IPS-NIHi11 (cell line): ENCODE results near the gene LRP2BP.
"Not testable (repeated sequence)": the region's sequence is repeated elsewhere in the genome, so short reads cannot be mapped to it uniquely, and the experiment has no call there.

ENCODE experiments used
- DNase-seq: peaks from one replicate; pipeline ENCODE4 v3.0.0; 2012; ENCODE audit warnings: mixed read lengths, low spot score

The LRP2BP gene

DNA sequence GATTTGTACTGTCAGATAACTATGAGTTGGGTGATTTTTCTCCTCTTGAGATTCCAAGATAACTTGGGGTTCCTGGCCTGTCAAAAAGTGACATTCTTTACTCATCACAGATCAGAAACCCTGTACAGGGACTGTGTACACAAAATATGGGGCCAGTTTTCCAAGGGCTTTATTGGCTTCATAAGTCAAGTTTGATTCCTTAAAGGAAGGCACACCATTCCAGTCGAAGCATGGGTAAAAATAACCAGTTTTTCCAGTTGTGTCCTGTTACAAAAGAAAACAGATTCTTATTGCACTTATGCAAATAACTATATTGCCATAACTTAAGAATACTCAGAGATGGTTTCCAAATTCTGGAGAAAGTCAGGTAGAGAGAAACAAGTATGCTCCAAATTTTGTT is 70.0 kb downstream of the LRP2BP start:
- not testable (repeated sequence) for DNase-seq

DNA sequence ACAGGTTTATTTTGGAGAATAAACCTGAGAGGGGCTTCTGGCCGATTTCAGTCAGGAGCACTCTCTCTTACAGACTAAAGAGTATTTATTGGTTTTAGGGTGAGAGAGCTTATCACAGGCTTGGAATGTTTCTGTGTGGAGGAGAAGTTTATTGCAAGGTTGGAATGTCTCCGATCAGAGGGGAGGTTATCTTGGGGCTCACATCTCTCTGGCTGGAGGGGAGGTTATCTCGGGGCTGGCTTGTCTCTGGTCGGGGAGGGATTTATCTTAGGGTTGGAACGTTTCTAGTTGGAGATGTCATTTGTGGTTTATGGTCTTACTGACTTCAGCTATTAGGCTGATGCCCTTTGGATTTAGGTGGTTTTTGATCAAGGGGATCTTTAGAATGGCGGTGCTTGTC is 71.4 kb downstream of the LRP2BP start:
- DNase-seq: not testable (repeated sequence)

DNA sequence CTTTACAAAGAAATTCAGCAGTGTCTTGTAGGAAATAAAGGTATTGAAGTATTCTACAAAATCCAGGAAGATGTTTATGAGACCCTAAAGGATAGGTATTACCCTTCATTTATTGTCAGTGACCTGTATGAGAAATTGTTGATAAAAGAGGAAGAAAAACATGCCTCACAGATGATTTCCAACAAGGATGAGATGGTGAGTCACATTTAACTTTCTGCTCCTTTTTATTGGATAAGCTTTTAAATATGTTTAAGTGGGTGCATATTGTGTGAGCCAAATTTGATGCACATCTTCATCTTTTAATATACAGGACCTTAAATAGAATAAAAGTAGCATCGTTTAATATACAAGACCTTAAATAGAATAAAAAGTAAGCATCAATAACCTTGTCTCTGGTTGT is 72.1 kb downstream of the LRP2BP start:
- no peak for DNase-seq

DNA sequence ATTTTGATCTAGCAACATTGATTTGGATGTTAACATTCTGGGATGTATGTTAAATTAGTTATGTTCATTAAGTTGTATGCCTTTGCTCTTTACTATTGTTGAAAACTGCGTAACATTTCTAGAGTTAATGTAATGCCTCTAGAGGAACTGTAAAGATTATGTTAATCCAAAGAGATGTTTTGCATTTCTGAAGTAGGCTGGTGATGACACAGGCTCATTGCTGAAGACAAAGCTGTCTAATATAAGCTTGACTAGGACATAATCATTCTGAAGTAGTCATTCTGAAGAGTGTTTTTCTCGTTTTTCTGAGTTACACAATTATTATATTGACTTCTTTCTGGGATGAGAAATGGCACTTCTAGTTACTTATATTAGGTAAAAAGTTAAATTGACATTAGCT is 72.9 kb downstream of the LRP2BP start:
- DNase-seq: no peak

DNA sequence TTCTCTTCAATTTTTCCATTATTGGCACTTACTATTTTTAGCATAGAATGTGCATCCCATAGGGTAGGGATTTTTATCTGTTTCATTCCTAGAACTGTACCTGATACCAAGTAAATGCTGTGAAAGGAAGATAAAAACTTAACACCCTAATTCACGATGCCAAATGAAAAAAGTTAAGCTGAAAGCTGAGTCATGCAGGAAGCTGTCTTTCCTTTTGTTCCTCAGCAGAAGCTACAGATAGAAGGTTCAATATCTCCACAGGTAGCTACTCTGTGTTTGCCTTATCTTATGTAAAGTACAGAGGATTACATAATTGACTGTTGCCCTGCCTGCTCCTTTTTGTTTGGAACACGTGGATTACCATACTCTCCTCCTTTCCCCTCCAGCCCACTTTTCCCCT is 77.0 kb downstream of the LRP2BP start:
- DNase-seq: peak; percentile 48

DNA sequence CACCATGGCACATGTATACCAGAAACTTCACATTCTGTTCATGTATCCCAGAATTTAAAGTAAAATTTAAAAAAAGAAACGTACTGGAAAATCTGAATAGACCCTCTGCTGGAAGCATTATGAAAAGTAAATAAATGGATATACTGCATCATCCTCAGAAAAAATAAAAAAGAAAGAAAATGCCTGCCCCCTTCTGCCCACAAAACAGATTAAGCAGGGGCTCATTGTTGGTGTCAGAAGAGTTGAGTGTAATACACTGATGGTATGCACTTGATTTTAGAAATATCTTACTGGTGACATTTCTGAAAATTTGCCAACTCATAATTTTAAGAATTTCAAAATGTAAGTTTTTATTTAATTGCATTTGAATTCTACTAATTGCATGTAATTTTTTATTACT is 77.8 kb downstream of the LRP2BP start:
- DNase-seq: no peak

DNA sequence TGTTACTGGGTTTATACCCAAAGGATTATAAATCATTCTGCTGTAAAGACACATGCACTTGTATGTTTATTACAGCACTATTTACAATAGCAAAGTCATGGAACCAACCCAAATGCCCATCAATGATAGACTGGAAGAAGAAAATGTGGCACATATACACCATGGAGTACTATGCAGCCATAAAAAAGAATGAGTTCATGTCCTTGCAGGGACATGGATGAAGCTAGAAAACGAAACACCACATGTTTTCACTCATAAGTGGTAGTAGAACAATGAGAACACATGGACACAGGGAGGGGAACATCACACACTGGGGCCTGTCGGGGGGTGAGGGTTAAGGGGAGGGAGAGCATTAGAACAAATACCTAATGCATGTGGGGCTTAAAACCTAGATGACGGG is 78.3 kb downstream of the LRP2BP start:
- DNase-seq: not testable (repeated sequence)
